Fibroblast of lung (primary cell): ENCODE measurements around the gene ANKMY1.

Experiments
- EZH2 ChIP-seq: IDR thresholded peaks from 2 replicates; pipeline ENCODE4 v1.5.1; 2012; ENCODE audit warnings: low read length, control low read depth, mild to moderate bottlenecking; ENCODE audit errors: missing control alignments
- TF ChIP-seq, protein P1 (sequence below), 2 donors: IDR thresholded peaks in 1 of 2; conservative IDR thresholded peaks in 1 of 2; 1 replicate in 1 of 2; 2 replicates in 1 of 2; pipeline ENCODE4 v1.5.1; 2011 to 2012; ENCODE audit warnings: low read length in 2 of 2, control low read depth in 1 of 2, inconsistent platforms in 1 of 2, low read depth in 1 of 2, mild to moderate bottlenecking in 1 of 2

DNA sequence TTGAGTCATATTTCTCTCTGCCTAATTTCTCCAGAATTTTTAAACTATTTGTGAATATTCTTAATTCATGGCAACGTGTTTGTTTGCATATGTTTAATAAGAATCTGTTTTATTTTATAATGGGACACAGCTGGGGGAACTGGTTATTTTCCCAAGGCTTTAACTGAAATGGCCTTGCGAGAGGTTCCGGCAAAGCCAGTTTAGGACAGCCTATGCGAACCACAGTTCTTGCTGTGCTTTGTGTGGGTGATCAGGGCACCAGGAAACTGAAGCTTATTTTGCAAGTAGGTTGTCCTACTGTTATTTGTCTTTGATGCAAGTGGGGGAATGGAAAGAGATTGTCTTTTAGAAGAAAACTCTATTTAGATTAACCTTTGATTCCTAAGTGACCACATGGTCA lies 6.5 kb downstream of the ANKMY1 start:
- TF ChIP-seq, protein P1, sequence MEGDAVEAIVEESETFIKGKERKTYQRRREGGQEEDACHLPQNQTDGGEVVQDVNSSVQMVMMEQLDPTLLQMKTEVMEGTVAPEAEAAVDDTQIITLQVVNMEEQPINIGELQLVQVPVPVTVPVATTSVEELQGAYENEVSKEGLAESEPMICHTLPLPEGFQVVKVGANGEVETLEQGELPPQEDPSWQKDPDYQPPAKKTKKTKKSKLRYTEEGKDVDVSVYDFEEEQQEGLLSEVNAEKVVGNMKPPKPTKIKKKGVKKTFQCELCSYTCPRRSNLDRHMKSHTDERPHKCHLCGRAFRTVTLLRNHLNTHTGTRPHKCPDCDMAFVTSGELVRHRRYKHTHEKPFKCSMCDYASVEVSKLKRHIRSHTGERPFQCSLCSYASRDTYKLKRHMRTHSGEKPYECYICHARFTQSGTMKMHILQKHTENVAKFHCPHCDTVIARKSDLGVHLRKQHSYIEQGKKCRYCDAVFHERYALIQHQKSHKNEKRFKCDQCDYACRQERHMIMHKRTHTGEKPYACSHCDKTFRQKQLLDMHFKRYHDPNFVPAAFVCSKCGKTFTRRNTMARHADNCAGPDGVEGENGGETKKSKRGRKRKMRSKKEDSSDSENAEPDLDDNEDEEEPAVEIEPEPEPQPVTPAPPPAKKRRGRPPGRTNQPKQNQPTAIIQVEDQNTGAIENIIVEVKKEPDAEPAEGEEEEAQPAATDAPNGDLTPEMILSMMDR (conservative IDR thresholded peaks at IDR 0.05 in 1 of 2, IDR thresholded peaks at IDR 0.05 in 1 of 2; ENCODE audit: low read depth in 1 of 2, low read length in 2 of 2), result no peak
- no peak for TF ChIP-seq EZH2
